Hematopoietic multipotent progenitor cell treated with erythropoietin and hydrocortisone succinate and interleukin-3 and kit ligand, for 17 days (in vitro differentiated cells): Measurements from ENCODE around the gene PYGM.
"Not testable (repeated sequence)": the region's sequence is repeated elsewhere in the genome, so short reads cannot be mapped to it uniquely, and the experiment has no call there.

Source experiments
- DNase-seq: peaks from one replicate; pipeline ENCODE4 v3.0.0-alpha.2; 2015; ENCODE audit warnings: low spot score

PYGM gene

DNA sequence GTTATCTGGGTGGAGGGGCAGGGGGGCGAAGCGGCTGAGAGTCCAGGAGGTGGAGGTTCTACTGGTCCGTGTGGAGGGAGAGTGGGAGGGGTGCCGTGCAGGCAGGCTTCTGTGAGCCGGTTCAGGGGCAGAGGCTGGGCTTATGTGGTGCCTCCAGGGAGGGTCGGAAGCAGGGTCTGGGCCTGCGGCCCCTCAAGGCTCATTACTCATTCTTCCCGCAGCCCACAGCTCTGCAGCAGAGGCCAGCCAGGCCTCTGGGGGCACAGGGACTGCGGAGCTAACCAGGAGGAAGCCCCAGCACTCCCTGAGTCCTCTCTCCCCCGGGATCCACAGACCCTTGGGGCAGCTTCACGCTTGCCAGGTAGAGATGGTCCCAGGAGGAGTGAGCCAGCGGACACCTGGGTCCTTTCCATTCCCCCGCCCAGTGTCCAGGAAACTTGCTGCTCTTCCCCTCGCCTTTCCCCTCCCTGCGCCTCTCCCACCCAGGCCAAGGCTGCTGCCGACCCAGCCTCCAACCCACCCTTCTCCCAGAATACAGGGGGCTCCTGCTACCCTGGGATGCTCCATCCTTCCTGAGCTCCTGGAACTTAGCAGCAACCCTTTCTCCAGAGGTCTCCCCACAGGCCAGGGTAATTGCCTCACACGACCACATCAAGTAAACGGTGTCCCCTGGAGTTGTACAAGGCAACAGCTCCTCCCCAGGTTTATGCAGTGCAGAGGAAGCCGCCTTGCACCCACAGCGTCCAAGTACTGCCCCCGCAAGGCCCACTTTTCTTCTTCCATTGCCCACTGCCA lies 43.1 kb downstream of the PYGM start:
- no peak for DNase-seq

DNA sequence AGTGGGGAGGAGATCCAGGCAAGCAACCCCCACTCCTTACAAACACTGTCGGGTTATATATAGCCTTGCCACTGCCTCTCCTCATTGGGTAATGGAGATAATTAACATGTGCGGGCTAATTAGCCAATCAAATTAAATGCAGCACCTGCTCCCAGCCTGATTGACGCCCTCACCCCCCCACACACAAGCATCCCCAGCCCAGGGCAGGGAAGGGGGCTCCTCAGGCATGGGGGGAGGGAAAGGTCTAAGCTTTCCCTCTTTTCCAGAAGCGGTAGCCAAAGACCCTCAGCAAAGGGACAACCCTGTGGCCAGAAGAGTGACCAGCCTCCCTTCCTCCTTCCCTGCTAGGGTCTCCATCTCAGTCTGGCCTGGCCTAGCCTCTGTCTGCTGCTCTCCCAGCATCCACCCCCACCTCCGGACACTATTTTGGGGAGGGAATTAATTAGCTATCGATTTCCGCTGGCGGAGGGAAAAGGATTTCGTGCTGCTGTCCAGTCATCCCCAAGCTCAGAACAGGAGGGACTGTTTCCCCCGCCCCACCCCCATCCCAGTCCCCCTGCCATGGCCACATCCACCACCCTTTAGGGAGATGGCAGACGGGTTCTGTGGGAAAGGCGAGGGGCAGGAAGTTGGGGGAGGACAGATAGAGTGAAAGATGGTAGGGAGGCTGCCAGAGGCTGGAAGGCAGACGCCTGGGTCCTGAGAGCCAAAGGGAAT lies 43.9 kb downstream of the PYGM start:
- no peak for DNase-seq

DNA sequence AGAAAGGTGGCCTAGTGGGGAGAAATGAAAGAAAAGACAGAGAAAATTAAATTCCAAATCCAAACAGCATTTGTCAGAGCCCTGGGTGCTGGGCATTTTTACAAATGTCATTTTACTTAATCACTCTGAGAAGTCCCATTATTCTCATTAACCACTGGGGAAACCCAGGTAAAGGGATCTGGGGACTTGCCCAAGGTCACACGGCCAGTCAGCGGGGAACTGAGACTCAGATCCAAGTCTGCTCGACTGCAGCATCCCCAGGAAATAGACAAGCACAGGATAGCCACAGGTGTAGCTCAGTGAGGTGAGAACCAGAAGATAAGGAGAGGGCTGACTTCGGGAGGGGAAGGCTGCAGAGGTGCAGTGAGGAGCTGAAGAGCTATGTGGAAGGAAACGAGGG lies 44.7 kb downstream of the PYGM start:
- DNase-seq = no peak

DNA sequence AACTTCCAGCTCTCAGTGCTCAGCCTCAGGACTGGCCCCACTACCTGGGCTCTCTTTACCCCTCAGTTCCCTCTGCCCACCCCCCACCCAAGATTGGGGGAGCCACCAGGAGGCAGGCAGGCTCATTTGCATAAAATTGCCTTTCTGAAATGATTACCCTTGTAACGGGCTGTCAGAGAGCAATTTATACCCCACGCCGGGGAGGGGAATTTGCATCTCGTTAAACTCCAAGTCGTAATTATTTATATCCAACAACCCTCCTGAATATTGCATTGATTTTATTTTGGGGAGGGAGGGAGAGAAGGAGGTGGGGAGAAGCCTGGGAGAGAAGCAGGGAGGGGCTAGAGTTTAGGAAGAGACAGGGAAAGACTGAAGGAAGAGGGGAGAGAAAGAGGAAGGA lies 45.1 kb downstream of the PYGM start:
- no peak for DNase-seq

DNA sequence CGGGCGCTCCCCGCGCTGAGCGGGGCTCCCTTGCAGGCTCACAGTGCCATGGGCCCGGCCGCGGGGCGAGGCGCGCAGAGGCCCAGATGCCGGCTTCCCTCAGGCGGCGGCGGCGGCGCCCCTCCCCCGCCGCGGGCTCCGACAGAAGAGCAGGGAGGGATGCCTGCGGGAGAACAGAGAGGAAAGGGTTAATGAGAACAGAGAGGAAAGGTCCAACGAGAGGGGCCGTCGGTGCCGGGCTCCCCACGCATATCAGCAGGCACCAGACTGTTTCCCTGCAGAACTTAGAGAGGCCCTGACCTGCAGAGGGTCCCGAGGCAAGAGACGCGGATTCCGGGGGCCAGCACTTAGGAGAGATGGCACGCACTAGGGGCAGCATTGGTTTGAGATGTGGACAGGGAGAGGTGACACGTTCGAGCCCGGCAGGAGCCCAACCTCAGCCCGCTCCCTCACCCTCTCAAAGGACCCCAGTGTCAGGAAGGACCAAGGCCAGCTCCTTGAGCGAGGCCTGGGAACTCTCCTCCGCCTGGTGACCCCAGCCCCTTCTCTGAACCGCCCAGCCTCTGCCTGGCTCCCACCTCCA lies 45.9 kb downstream of the PYGM start:
- no peak for DNase-seq

DNA sequence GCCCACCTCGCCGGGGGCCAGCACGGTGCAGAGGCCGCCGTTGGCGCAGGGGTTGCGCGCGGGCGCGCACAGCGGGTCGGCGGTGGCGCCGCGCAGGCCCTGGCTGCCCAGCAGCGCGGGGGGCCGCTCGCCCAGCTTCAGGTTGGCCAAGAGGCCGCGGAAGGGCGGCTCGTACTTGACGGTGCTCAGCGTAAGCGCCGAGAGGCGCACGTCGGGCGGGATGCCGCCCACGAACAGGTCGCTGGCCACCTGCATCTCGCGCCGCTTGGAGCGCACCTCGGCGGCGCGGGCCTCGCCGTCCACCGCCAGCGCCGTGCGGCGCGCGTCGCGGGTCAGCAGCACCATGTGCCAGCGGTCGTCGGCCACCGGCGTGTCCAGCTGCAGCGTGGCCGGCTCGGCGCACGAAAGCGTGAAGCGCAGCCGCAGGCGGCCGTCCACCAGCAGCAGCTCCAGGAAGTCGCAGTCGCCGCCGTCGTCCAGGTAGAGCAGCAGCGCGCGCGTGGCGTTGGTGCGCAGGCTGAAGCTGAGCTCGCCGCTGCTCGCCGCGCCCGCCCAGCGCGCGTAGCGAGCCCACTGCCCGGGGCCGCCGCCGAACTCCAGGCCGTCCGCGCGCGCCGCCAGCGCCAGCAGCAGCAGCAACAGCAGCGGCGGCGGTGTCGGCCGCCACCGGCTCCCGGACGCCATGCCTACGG lies 46.6 kb downstream of the PYGM start:
- no peak for DNase-seq

DNA sequence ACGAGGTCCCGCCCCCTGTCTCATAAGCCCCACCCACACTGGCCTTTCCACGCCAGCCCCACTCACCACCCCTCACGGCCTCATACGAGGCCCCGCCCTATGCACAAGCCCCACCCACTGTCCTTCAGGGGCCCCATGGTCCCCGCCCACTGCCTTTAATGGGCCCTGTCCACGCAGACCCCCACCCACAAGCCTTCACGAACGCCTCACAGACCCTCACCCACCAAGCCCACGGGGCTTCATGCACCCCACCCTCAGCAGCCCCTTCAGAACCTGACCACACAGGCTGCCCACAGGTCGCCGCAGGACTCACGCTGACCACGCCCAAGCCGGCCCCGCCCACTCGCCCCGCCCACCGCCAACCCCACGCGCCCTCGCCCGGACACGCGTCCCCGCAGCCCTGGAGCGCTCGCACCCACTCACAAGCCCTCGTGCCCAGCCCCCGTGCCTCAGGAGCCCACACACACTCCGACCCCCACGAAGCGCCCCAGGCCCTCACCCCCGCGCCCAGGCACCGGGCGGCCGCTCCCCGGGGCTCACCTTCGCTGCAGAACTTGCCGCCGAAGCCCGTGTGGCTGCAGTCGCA lies 47.3 kb downstream of the PYGM start:
- no peak for DNase-seq

DNA sequence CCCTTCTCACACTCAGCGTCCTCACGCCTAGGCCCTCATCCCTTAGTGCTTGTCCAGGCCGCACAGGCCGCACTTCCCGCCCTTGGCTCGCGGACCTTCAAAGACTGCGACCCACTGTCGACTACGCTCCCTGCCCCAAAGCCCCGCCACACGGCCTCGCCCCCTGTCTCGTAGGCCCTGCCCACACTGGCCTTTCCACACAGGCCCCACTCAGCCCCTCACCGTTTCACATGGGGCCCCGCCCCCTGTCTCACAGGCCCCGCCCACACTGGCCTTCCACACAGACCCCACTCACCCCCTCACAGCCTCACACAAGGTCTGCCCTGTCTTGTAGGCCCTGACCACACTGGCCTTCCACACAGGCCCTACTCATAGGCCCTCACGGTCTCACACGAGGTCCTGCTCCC lies 47.8 kb downstream of the PYGM start:
- no peak for DNase-seq

DNA sequence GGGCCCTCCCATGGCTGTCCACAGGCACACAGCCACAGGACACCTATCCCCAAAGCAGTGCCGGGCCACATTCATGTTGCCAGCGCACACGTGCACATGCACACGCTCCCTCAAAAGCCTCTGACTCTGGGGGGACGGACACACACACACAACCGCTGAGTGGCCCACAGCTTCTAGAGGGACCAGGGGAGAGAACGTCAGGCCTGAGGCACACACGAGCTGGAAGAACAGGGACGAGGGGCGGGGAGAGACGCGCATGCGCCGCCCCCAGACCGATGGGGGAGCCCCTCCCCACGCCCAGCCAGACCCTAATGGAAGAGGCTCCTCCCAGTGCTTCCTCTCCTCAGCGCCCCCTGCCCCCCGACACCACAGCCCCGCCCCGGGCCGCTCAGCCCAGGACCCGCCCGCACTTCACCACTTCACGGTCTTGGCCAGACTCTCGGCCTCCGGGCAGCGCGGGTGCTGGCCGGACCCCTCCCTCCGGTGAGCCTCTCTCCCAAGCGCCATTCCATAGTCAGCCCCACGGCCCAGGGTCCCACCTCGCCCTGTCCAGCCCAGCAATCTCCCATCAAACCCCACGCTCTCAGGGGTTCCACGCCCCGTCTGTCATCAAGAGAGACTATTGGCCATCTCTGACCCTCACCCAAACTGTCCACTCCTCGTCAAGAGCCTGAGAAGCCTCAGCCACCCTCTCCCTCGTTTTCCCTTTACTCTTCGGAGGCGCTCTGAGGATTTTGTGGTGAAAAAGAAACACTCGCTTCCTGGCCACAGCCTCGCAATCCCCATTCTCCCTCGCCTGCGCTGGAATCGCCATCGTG lies 48.4 kb downstream of the PYGM start:
- no peak for DNase-seq

DNA sequence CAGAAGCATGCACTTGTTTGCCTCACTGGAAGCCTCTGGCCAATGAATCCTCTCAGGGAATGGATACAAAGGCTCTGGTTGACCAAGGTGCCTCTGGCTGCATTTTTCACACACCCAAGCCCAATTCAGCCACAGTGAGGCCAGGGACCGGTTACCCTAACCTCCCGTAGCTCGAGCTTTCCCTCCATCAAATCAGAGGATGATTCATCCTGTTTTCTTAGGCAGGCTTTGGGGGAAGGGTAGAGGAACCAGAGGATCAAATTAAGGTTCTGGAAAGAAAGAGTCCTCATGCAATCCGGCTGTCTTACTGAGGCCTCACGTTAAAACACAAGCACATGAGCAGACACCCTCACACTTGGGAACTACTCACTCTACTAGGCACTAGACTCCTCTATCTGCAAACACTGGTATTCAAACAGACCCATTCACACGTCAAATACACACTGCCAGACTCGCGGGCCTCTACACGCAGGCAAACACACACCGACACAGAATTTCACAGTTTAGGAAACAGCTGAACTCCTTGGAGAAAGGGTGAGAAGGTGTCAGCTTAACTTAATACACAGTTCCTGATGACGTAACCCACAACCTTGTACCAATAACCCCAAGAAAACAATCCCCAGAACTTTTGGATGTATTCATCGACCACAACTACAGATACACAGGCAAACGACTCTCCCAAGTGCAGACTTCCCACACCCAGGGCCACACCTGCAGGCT lies 49.2 kb downstream of the PYGM start:
- no peak for DNase-seq

DNA sequence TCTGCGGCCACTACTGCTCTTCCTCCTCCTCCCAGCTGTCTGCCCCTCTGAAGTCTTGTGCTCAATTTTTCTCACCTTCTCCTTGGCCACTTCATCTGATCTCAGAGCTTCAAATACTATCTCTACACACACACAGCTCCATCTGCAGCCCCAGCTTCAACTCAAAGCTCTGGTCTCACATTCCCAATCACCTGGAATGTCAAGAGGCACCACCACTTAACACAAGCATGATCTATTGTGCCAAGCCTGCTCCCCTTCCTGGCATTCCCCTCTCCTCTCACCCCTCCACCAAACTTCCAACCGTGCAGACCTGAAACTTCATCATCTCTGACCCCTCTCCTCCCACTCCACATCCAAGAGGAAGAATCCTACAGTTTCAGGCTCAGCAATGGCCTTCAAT lies 54.3 kb downstream of the PYGM start:
- DNase-seq = no peak

DNA sequence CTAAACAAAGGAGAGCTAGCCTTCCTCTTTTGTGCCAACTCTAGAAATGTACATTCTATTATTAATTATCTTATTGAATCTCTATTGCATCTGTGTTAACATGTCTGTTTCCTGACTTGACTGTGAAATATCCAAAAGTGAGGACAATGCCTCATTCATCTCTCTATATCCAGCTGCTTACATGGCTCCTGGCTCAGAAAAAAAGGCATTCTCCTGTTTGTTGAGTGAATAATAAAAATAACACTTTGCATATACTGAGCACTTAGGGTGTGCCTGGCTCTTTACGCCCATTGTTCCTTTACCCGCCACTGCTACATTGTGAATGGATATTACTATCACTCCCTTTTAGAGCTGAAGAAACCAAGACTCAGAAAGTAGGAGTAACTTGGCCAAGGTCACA lies 56.7 kb downstream of the PYGM start:
- no peak for DNase-seq

DNA sequence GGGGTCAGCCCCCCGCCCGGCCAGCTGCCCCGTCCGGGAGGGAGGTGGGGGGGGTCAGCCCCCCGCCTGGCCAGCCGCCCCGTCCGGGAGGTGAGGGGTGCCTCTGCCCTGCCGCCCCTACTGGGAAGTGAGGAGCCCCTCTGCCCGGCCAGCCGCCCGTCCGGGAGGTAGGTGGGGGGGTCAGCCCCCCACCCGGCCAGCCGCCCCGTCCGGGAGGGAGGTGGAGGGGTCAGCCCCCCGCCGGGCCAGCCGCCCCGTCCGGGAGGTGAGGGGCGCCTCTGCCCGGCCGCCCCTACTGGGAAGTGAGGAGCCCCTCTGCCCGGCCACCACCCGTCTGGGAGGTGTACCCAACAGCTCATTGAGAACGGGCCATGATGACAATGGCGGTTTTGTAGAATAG lies 57.8 kb downstream of the PYGM start:
- not testable (repeated sequence) for DNase-seq

DNA sequence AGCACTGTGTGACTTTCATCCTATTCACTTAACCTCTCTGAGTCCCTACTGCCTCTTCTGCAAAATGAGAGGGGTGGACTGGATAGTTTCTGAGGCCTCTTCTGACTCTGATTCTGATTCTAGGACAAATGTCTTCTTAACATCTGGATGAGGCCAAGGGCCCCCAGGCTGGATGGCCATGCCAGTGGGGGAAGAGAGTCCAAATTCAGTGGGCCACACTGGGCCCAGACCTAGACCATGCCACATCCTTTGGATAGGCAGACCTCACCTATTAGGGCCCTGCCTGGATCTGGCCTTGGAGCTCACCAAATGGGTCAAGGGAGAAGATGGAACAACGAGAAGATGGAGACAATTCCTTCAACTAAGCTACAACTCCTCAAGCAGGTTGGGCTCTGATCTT lies 61.3 kb downstream of the PYGM start:
- DNase-seq = no peak

DNA sequence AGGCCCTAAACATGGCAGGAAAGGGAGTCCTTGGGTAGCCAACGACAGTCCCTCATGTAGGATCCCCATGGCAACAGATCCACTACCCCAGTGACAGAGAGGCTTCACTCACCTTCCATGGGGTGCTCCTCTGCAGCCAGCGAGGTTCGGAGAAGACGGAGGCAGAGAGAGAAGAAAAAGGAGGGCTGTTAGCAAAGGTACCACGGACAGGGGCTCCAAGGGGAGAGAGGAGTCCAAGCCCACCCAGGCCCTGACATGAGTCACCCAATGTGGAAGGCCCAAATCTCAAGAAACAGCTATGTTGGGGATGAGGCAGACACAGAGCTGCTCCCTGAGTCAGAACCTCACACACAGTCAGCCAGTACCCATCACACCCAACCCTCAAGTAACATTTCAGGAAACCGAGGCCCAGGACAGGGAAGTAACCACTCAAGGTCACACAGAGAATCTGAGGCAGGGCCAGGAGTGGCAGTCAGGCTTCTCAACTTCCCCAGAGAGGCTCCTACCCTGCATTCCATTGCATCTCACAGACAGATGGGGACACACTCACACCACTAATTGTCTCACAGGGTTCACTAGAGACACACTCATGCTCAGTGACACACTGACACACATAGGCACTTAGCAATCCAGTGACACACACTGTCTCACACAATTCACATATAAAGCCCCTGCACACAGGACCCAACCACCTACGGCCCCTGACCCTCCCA lies 62.0 kb downstream of the PYGM start:
- no peak for DNase-seq
